Measurements from ENCODE around the gene TULP4. TPM values are rescaled to one million over a fixed set of nuclear protein-coding genes. Genes with fewer than 3 reads are reported as not detected.

Gene TULP4
- total RNA-seq, 1 experiment from 2014 or later: 82.0 TPM

DNA sequence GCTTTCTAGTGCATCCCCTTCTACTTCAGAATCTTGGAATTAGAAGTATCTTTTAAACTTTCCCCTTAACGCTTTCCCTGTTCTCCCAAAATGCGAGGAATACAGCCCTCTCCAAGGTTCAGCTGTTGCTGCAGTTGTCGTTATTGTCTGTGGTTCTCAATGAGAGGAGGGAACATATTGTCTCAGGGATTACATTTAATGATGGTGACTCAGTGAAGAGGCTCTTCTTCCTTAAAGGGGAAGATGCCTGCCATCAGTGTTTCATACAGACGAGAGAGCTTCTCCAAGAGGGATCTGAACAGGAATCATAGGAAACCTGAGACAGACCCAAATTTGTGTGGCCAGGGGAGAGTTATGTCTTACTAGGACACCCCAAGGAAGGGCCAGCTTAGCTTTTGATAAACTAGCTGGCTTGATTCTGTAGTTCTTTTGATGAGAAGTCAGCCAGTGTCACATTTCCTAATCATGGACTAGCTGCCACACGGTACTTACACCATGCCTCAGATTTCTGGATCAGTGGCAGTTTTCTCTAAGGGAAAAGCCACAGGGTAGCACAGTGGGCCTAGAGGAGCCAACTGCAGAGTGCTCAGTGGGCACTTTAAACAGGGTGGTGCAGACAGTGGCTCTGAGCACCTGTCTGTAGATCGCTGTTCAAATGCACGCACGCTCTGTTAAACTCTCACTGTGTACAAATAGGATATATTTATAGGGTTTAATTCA, 187.9 kb downstream of the TULP4 start:
- ChIA-PET CTCF (no interaction called here), POLR2A (ENCODE audit: low non-redundant PET) (interaction anchor here (0.5 kb wide), 1 partner anchor 66 kb away, joined by 3 read pairs; no protein-coding TSS in a partner anchor)
- no peaks in the 10 kb centered on the region for H3K9me3 ChIP-seq (ENCODE audit: low read depth, low read length, poor library complexity, severe bottlenecking)
- peaks cover 7% of the 10 kb centered on the region for H3K4me1 ChIP-seq (ENCODE audit: insufficient read depth, low read length, poor library complexity, severe bottlenecking)
- no peaks in the 10 kb centered on the region for H3K27me3 ChIP-seq (replicated peaks; ENCODE audit: insufficient read depth, low read depth, low read length, poor library complexity)
- intact Hi-C loops (cut with micrococcal nuclease; ENCODE audit: unreplicated experiment): no loop called here
- H3K27ac ChIP-seq (ENCODE audit: low read depth, low read length, poor library complexity, severe bottlenecking): peak overlapping the region; percentile 51
- H3K4me3 ChIP-seq (ENCODE audit: low read depth, low read length, poor library complexity, severe bottlenecking): no peak overlapping the region
- H3K36me3 ChIP-seq (ENCODE audit: insufficient read depth, low read length, poor library complexity, severe bottlenecking): peaks cover 15% of the 10 kb centered on the region
- no peak for TF ChIP-seq EZH2 (IDR thresholded peaks at IDR 0.05; ENCODE audit: borderline replicate concordance, low read depth, low read length, poor library complexity, severe bottlenecking)
- TF ChIP-seq, protein P1, sequence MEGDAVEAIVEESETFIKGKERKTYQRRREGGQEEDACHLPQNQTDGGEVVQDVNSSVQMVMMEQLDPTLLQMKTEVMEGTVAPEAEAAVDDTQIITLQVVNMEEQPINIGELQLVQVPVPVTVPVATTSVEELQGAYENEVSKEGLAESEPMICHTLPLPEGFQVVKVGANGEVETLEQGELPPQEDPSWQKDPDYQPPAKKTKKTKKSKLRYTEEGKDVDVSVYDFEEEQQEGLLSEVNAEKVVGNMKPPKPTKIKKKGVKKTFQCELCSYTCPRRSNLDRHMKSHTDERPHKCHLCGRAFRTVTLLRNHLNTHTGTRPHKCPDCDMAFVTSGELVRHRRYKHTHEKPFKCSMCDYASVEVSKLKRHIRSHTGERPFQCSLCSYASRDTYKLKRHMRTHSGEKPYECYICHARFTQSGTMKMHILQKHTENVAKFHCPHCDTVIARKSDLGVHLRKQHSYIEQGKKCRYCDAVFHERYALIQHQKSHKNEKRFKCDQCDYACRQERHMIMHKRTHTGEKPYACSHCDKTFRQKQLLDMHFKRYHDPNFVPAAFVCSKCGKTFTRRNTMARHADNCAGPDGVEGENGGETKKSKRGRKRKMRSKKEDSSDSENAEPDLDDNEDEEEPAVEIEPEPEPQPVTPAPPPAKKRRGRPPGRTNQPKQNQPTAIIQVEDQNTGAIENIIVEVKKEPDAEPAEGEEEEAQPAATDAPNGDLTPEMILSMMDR (conservative IDR thresholded peaks at IDR 0.05; ENCODE audit: low read depth, low read length): no peak
- peak; percentile 67 for DNase-seq (ENCODE audit: low spot score)
- no TSS peak for BruUV-seq (replicated peaks)

DNA sequence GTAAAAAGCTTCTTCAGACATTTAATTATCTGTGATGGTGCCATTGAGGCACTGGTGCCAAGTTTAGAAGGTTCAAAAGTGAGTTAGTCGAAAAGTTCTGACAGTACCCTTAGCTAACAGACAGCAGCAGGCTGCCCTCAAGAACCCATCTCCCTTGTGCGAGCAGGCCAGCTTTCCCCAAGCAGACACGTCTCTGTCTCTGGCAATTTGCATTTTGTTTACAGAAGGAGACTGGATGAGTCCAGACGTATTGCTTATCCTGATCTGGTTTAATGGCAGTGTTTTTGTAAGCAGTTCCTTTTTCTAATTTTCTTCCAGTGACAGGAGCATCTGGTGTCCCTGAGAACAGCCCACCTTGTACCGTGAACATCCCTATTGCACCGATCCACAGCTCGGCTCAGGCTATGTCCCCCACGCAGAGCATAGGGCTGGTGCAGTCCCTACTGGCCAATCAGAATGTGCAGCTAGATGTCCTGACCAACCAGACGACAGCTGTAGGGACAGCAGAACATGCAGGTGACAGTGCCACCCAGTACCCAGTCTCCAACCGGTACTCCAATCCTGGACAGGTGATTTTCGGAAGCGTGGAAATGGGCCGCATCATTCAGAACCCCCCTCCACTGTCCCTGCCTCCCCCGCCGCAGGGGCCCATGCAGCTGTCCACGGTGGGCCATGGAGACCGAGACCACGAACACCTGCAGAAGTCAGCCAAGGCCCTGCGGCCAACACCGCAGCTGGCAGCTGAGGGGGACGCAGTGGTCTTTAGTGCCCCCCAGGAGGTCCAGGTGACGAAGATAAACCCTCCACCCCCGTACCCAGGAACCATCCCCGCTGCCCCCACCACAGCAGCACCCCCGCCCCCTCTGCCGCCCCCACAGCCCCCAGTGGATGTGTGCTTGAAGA, 189.3 kb downstream of the TULP4 start:
- POLR2A ChIA-PET (ENCODE audit: low non-redundant PET): interaction anchor here (0.6 kb wide), 1 partner anchor 30 kb away, joined by 3 read pairs; no protein-coding TSS in a partner anchor
- H3K27ac ChIP-seq (ENCODE audit: low read depth, low read length, poor library complexity, severe bottlenecking): no peak overlapping the region
- no peak overlapping the region for H3K4me3 ChIP-seq (ENCODE audit: low read depth, low read length, poor library complexity, severe bottlenecking)
- CTCF ChIA-PET: interaction anchor here (0.5 kb wide), 1 partner anchor 140 kb away, joined by 3 read pairs; no protein-coding TSS in a partner anchor
- intact Hi-C loops (cut with micrococcal nuclease; ENCODE audit: unreplicated experiment): no loop called here
- BruUV-seq (replicated peaks): no TSS peak
- DNase-seq (ENCODE audit: low spot score): no peak
- no peaks in the 10 kb centered on the region for H3K27me3 ChIP-seq (replicated peaks; ENCODE audit: insufficient read depth, low read depth, low read length, poor library complexity)
- TF ChIP-seq EZH2 (IDR thresholded peaks at IDR 0.05; ENCODE audit: borderline replicate concordance, low read depth, low read length, poor library complexity, severe bottlenecking): no peak
- TF ChIP-seq, protein P1 (conservative IDR thresholded peaks at IDR 0.05; ENCODE audit: low read depth, low read length): no peak
- H3K9me3 ChIP-seq (ENCODE audit: low read depth, low read length, poor library complexity, severe bottlenecking): no peaks in the 10 kb centered on the region
- peaks cover 7% of the 10 kb centered on the region for H3K4me1 ChIP-seq (ENCODE audit: insufficient read depth, low read length, poor library complexity, severe bottlenecking)
- H3K36me3 ChIP-seq (ENCODE audit: insufficient read depth, low read length, poor library complexity, severe bottlenecking): peaks cover 16% of the 10 kb centered on the region

- H3K9me3 ChIP-seq (ENCODE audit: low read depth, low read length, poor library complexity, severe bottlenecking): no peaks in the 10 kb centered on the region
- H3K36me3 ChIP-seq (ENCODE audit: insufficient read depth, low read length, poor library complexity, severe bottlenecking): peaks cover 22% of the 10 kb centered on the region
- CTCF ChIA-PET: no interaction called here
- POLR2A ChIA-PET (ENCODE audit: low non-redundant PET): no interaction called here
- H3K4me3 ChIP-seq (ENCODE audit: low read depth, low read length, poor library complexity, severe bottlenecking): no peak overlapping the region
- intact Hi-C loops (cut with micrococcal nuclease; ENCODE audit: unreplicated experiment): no loop called here
- no peak for DNase-seq (ENCODE audit: low spot score)
- peaks cover 7% of the 10 kb centered on the region for H3K4me1 ChIP-seq (ENCODE audit: insufficient read depth, low read length, poor library complexity, severe bottlenecking)
- no TSS peak for BruUV-seq (replicated peaks)
- TF ChIP-seq EZH2 (IDR thresholded peaks at IDR 0.05; ENCODE audit: borderline replicate concordance, low read depth, low read length, poor library complexity, severe bottlenecking): no peak
- TF ChIP-seq, protein P1 (conservative IDR thresholded peaks at IDR 0.05; ENCODE audit: low read depth, low read length): no peak
- H3K27ac ChIP-seq (ENCODE audit: low read depth, low read length, poor library complexity, severe bottlenecking): no peak overlapping the region
- H3K27me3 ChIP-seq (replicated peaks; ENCODE audit: insufficient read depth, low read depth, low read length, poor library complexity): no peaks in the 10 kb centered on the region
Measured at GRCh38 chr6:158502263-158502950, 190.1 kb downstream of the TULP4 start.

Data from A673 (cell line).